ENCODE measurements around the gene CYRIA.

DNA sequence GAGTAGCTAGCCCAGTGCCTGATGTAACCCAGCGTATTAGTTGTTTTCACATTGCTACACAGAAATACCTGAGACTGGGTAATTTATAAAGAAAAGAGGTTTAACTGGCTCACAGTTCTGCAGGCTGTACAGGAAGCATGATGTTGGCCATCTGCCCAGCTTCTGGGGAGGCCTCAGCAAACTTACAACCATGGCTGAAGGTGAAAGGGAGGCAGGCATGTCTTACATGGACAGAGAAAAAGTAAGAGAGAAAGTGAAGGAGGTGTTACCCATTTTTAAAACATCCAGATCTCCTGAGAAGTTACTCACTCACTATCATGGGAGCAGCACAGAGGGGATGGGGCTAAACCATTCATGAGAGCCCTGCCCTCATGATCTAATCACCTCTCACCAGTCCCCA, 6.1 kb upstream of the CYRIA start:
- TF ChIP-seq, protein P1, sequence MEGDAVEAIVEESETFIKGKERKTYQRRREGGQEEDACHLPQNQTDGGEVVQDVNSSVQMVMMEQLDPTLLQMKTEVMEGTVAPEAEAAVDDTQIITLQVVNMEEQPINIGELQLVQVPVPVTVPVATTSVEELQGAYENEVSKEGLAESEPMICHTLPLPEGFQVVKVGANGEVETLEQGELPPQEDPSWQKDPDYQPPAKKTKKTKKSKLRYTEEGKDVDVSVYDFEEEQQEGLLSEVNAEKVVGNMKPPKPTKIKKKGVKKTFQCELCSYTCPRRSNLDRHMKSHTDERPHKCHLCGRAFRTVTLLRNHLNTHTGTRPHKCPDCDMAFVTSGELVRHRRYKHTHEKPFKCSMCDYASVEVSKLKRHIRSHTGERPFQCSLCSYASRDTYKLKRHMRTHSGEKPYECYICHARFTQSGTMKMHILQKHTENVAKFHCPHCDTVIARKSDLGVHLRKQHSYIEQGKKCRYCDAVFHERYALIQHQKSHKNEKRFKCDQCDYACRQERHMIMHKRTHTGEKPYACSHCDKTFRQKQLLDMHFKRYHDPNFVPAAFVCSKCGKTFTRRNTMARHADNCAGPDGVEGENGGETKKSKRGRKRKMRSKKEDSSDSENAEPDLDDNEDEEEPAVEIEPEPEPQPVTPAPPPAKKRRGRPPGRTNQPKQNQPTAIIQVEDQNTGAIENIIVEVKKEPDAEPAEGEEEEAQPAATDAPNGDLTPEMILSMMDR (IDR thresholded peaks at IDR 0.05) = no peak
- TF ChIP-seq POLR2A (IDR thresholded peaks at IDR 0.05) (no peak), POLR2AphosphoS5 (IDR thresholded peaks at IDR 0.05) (no peak)

Measured in breast epithelium (tissue), 3 donors.